HEK293 (cell line): ENCODE data around the gene AZIN2.

Experiments used
- GFI1B ChIP-seq: fragments of 450-650 bp; formaldehyde crosslinking; IDR thresholded peaks from 2 replicates; pipeline ENCODE4 v1.5.1; 2016; ENCODE audit warnings: missing biosample characterization, missing genetic modification characterization
- GLI2 ChIP-seq: fragments of 450-650 bp; formaldehyde crosslinking; IDR thresholded peaks from 2 replicates; pipeline ENCODE4; 2017; ENCODE audit warnings: missing biosample characterization, missing genetic modification characterization, low read depth, borderline replicate concordance
- GLIS2 ChIP-seq: fragments of 450-650 bp; formaldehyde crosslinking; IDR thresholded peaks from 2 replicates; pipeline ENCODE4 v1.5.1; 2016; ENCODE audit warnings: missing biosample characterization, missing genetic modification characterization
- HOXA7 ChIP-seq: sonication (generic); formaldehyde crosslinking; IDR thresholded peaks from 2 replicates; pipeline ENCODE4 v1.8.1; 2022; ENCODE audit warnings: missing genetic modification reagents, borderline replicate concordance
- OVOL3 ChIP-seq: fragments of 450-650 bp; formaldehyde crosslinking; IDR thresholded peaks from 2 replicates; pipeline ENCODE4 v1.5.1; 2016; ENCODE audit warnings: missing biosample characterization, missing genetic modification characterization
- WT1 ChIP-seq: fragments of 450-650 bp; formaldehyde crosslinking; IDR thresholded peaks from 2 replicates; pipeline ENCODE4 v1.5.1; 2016; ENCODE audit warnings: missing biosample characterization, missing genetic modification characterization
- ZBTB21 ChIP-seq: fragments of 450-650 bp; formaldehyde crosslinking; IDR thresholded peaks from 2 replicates; pipeline ENCODE4 v1.5.1; 2017; ENCODE audit warnings: missing biosample characterization, missing genetic modification characterization
- ZBTB49 ChIP-seq: fragments of 450-650 bp; formaldehyde crosslinking; IDR thresholded peaks from 2 replicates; pipeline ENCODE4 v1.5.1; 2016; ENCODE audit warnings: missing biosample characterization, missing genetic modification characterization, low read depth
- ZBTB8A ChIP-seq: fragments of 450-650 bp; formaldehyde crosslinking; IDR thresholded peaks from 2 replicates; pipeline ENCODE4 v1.5.1; 2016; ENCODE audit warnings: missing biosample characterization, missing genetic modification characterization
- ZFP3 ChIP-seq: fragments of 450-650 bp; formaldehyde crosslinking; IDR thresholded peaks from 2 replicates; pipeline ENCODE4 v1.5.1; 2016; ENCODE audit warnings: low read depth, missing biosample characterization, missing genetic modification characterization
- ZNF114 ChIP-seq: fragments of 450-650 bp; formaldehyde crosslinking; IDR thresholded peaks from 2 replicates; pipeline ENCODE4 v1.5.0; 2017; ENCODE audit warnings: missing biosample characterization, missing genetic modification characterization
- ZNF169 ChIP-seq: fragments of 450-650 bp; formaldehyde crosslinking; IDR thresholded peaks from 2 replicates; pipeline ENCODE4 v1.5.1; 2016; ENCODE audit warnings: missing biosample characterization, missing genetic modification characterization
- ZNF19 ChIP-seq: fragments of 450-650 bp; formaldehyde crosslinking; IDR thresholded peaks from 2 replicates; pipeline ENCODE4; 2016; ENCODE audit warnings: missing biosample characterization, missing genetic modification characterization, low read depth
- ZNF202 ChIP-seq: fragments of 450-650 bp; formaldehyde crosslinking; IDR thresholded peaks from 2 replicates; pipeline ENCODE4 v1.5.1; 2016; ENCODE audit warnings: missing biosample characterization, missing genetic modification characterization, borderline replicate concordance
- ZNF239 ChIP-seq: fragments of 450-650 bp; formaldehyde crosslinking; IDR thresholded peaks from 2 replicates; pipeline ENCODE4 v1.5.1; 2016; ENCODE audit warnings: missing biosample characterization, missing genetic modification characterization
- ZNF37A ChIP-seq: fragments of 450-650 bp; IDR thresholded peaks from 2 replicates; pipeline ENCODE4 v1.5.1; 2018; ENCODE audit warnings: missing biosample characterization, missing genetic modification characterization
- ZNF394 ChIP-seq: fragments of 450-650 bp; formaldehyde crosslinking; IDR thresholded peaks from 2 replicates; pipeline ENCODE4 v1.5.1; 2016; ENCODE audit warnings: missing biosample characterization, missing genetic modification characterization, mild to moderate bottlenecking, moderate library complexity, borderline replicate concordance
- ZNF488 ChIP-seq: fragments of 450-650 bp; formaldehyde crosslinking; IDR thresholded peaks from 2 replicates; pipeline ENCODE4 v1.5.1; 2016; ENCODE audit warnings: missing biosample characterization, missing genetic modification characterization
- ZNF544 ChIP-seq: fragments of 450-650 bp; formaldehyde crosslinking; IDR thresholded peaks from 2 replicates; pipeline ENCODE4 v1.5.0; 2017; ENCODE audit warnings: missing biosample characterization, missing genetic modification characterization
- ZNF629 ChIP-seq: fragments of 450-650 bp; formaldehyde crosslinking; IDR thresholded peaks from 2 replicates; pipeline ENCODE4 v1.5.1; 2017; ENCODE audit warnings: missing biosample characterization, missing genetic modification characterization
- ZNF670 ChIP-seq: fragments of 450-650 bp; formaldehyde crosslinking; IDR thresholded peaks from 2 replicates; pipeline ENCODE4 v1.5.1; 2016; ENCODE audit warnings: missing biosample characterization, missing genetic modification characterization, low read depth
- TF ChIP-seq, protein P1 (sequence below): fragments of 450-650 bp; formaldehyde crosslinking; IDR thresholded peaks from 2 replicates; pipeline ENCODE4 v1.5.1; 2016; ENCODE audit warnings: missing biosample characterization, missing genetic modification characterization
- TF ChIP-seq, protein P2 (sequence below): sonication (generic); formaldehyde crosslinking; IDR thresholded peaks from 2 replicates; pipeline ENCODE4 v1.8.1; 2022; ENCODE audit warnings: mild to moderate bottlenecking, moderate library complexity, missing genetic modification reagents
- TF ChIP-seq, protein P3 (sequence below): fragments of 450-650 bp; formaldehyde crosslinking; IDR thresholded peaks from 2 replicates; pipeline ENCODE4 v1.5.1; 2016; ENCODE audit warnings: missing biosample characterization, missing genetic modification characterization
- TF ChIP-seq, protein P4 (sequence below): fragments of 450-650 bp; formaldehyde crosslinking; IDR thresholded peaks from 2 replicates; pipeline ENCODE4; 2016; ENCODE audit warnings: missing biosample characterization, missing genetic modification characterization
- TF ChIP-seq, protein P5 (sequence below): fragments of 450-650 bp; formaldehyde crosslinking; IDR thresholded peaks from 2 replicates; pipeline ENCODE4 v1.5.1; 2017; ENCODE audit warnings: missing biosample characterization, missing genetic modification characterization
- TF ChIP-seq, protein P6 (sequence below): fragments of 450-650 bp; formaldehyde crosslinking; IDR thresholded peaks from 2 replicates; pipeline ENCODE4 v1.5.1; 2016; ENCODE audit warnings: missing biosample characterization, missing genetic modification characterization

The AZIN2 gene

GRCh38 chr1:33127001-33127823 lies 46.3 kb downstream of the AZIN2 start (continued):
- TF ChIP-seq ZNF19 (tag by site-specific recombination) (no peak), HOXA7 (CRISPR knock-in tag) (no peak), ZNF202 (no peak), ZBTB21 (tag by site-specific recombination) (peak; percentile 64), ZNF37A (no peak), ZNF239 (tag by site-specific recombination) (no peak), GLIS2 (tag by site-specific recombination) (no peak), ZFP3 (tag by site-specific recombination) (no peak), GLI2 (tag by site-specific recombination) (no peak), ZNF114 (no peak), ZBTB8A (tag by site-specific recombination) (peak; percentile 65), GFI1B (tag by site-specific recombination) (no peak), ZNF169 (tag by site-specific recombination) (no peak), ZNF544 (tag by site-specific recombination) (no peak), ZNF394 (peak; percentile 80), WT1 (no peak), ZNF629 (tag by site-specific recombination) (peak; percentile 93), OVOL3 (tag by site-specific recombination) (no peak), ZBTB49 (no peak), ZNF488 (no peak), ZNF670 (tag by site-specific recombination) (no peak)
- TF ChIP-seq, protein P1, sequence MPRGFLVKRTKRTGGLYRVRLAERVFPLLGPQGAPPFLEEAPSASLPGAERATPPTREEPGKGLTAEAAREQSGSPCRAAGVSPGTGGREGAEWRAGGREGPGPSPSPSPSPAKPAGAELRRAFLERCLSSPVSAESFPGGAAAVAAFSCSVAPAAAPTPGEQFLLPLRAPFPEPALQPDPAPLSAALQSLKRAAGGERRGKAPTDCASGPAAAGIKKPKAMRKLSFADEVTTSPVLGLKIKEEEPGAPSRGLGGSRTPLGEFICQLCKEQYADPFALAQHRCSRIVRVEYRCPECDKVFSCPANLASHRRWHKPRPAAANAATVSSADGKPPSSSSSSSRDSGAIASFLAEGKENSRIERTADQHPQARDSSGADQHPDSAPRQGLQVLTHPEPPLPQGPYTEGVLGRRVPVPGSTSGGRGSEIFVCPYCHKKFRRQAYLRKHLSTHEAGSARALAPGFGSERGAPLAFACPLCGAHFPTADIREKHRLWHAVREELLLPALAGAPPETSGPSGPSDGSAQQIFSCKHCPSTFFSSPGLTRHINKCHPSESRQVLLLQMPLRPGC (tag by site-specific recombination) = 0 out of 2 replicates have a peak, but pooled peaks have one; percentile 57
- TF ChIP-seq, protein P2, sequence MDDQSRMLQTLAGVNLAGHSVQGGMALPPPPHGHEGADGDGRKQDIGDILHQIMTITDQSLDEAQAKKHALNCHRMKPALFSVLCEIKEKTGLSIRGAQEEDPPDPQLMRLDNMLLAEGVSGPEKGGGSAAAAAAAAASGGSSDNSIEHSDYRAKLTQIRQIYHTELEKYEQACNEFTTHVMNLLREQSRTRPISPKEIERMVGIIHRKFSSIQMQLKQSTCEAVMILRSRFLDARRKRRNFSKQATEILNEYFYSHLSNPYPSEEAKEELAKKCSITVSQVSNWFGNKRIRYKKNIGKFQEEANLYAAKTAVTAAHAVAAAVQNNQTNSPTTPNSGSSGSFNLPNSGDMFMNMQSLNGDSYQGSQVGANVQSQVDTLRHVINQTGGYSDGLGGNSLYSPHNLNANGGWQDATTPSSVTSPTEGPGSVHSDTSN (CRISPR knock-in tag) = peak; percentile 60; the same call in 1 of the 2 replicates
- TF ChIP-seq, protein P3, sequence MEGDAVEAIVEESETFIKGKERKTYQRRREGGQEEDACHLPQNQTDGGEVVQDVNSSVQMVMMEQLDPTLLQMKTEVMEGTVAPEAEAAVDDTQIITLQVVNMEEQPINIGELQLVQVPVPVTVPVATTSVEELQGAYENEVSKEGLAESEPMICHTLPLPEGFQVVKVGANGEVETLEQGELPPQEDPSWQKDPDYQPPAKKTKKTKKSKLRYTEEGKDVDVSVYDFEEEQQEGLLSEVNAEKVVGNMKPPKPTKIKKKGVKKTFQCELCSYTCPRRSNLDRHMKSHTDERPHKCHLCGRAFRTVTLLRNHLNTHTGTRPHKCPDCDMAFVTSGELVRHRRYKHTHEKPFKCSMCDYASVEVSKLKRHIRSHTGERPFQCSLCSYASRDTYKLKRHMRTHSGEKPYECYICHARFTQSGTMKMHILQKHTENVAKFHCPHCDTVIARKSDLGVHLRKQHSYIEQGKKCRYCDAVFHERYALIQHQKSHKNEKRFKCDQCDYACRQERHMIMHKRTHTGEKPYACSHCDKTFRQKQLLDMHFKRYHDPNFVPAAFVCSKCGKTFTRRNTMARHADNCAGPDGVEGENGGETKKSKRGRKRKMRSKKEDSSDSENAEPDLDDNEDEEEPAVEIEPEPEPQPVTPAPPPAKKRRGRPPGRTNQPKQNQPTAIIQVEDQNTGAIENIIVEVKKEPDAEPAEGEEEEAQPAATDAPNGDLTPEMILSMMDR (tag by site-specific recombination) = peak; percentile 99
- TF ChIP-seq, protein P4, sequence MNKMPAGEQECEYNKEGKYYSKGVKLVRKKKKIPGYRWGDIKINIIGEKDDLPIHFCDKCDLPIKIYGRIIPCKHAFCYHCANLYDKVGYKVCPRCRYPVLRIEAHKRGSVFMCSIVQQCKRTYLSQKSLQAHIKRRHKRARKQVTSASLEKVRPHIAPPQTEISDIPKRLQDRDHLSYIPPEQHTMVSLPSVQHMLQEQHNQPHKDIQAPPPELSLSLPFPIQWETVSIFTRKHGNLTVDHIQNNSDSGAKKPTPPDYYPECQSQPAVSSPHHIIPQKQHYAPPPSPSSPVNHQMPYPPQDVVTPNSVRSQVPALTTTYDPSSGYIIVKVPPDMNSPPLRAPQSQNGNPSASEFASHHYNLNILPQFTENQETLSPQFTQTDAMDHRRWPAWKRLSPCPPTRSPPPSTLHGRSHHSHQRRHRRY = no peak
- TF ChIP-seq, protein P5, sequence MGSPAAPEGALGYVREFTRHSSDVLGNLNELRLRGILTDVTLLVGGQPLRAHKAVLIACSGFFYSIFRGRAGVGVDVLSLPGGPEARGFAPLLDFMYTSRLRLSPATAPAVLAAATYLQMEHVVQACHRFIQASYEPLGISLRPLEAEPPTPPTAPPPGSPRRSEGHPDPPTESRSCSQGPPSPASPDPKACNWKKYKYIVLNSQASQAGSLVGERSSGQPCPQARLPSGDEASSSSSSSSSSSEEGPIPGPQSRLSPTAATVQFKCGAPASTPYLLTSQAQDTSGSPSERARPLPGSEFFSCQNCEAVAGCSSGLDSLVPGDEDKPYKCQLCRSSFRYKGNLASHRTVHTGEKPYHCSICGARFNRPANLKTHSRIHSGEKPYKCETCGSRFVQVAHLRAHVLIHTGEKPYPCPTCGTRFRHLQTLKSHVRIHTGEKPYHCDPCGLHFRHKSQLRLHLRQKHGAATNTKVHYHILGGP (tag by site-specific recombination) = peak; percentile 95
- TF ChIP-seq, protein P6, sequence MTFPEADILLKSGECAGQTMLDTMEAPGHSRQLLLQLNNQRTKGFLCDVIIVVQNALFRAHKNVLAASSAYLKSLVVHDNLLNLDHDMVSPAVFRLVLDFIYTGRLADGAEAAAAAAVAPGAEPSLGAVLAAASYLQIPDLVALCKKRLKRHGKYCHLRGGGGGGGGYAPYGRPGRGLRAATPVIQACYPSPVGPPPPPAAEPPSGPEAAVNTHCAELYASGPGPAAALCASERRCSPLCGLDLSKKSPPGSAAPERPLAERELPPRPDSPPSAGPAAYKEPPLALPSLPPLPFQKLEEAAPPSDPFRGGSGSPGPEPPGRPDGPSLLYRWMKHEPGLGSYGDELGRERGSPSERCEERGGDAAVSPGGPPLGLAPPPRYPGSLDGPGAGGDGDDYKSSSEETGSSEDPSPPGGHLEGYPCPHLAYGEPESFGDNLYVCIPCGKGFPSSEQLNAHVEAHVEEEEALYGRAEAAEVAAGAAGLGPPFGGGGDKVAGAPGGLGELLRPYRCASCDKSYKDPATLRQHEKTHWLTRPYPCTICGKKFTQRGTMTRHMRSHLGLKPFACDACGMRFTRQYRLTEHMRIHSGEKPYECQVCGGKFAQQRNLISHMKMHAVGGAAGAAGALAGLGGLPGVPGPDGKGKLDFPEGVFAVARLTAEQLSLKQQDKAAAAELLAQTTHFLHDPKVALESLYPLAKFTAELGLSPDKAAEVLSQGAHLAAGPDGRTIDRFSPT (tag by site-specific recombination) = no peak
